ENCODE results near the gene MRPS25. TPM values are rescaled to one million over a fixed set of nuclear protein-coding genes. Genes with fewer than 3 reads are reported as not detected.

MRPS25 gene
- polyA plus RNA-seq, 2 of the 4 experiments (the other 2 are of a cell fraction), result 42.0 to 78.4 TPM

- Histone ChIP-seq H3K4me1 (no peaks in the 10 kb centered on the region), H3K4me2 (no peak overlapping the region), H3K4me3 (no peak overlapping the region), H3K9me3 (no peaks in the 10 kb centered on the region), H3K27ac (no peak overlapping the region)
- no peak for DNase-seq (ENCODE audit: low read depth in 1 of 2, low spot score in 1 of 2)
- WGBS (ENCODE audit: missing lambda C conversion rate), result 97% methylated on average over 3 of the region's 3 CpGs
- TF ChIP-seq POLR2AphosphoS2 (conservative IDR thresholded peaks at IDR 0.05; ENCODE audit: low read length), result 0 out of 2 replicates have a peak, but pooled peaks have one; percentile 39
- no peak for TF ChIP-seq HOXB5 (CRISPR knock-in tag; IDR thresholded peaks at IDR 0.05)
- no peak for ATAC-seq
- FAIRE-seq, result no peak
- CTCF ChIA-PET, result interaction anchor here (1.1 kb wide), 2 partner anchors 50 to 195 kb away, joined by 3 to 6 read pairs; no protein-coding TSS in a partner anchor
- POLR2A ChIA-PET, result no interaction called here
These were observed 32.0 kb downstream of the MRPS25 start for GRCh38 chr3:15033103-15033502.

- H3K4me3 ChIP-seq, result no peak overlapping the region
- ChIA-PET POLR2A (no interaction called here), CTCF (interaction anchor here (1.1 kb wide), 2 partner anchors 50 to 196 kb away, joined by 3 to 6 read pairs; no protein-coding TSS in a partner anchor)
- no peak for ATAC-seq
- no peaks in the 10 kb centered on the region for H3K9me3 ChIP-seq
- H3K4me1 ChIP-seq, result no peaks in the 10 kb centered on the region
- TF ChIP-seq NPAS2 (CRISPR knock-in tag; IDR thresholded peaks at IDR 0.05; ENCODE audit: borderline replicate concordance), result no peak
- TF ChIP-seq MAZ (IDR thresholded peaks at IDR 0.05; ENCODE audit: borderline replicate concordance, low read depth, low read length), result no peak
- no peak for TF ChIP-seq KDM5A (IDR thresholded peaks at IDR 0.05)
- no peak for TF ChIP-seq PHF8 (IDR thresholded peaks at IDR 0.05; ENCODE audit: borderline replicate concordance, low read depth)
- no peak for TF ChIP-seq CTCF (IDR thresholded peaks at IDR 0.05)
- no peak for TF ChIP-seq FOXS1 (CRISPR knock-in tag; IDR thresholded peaks at IDR 0.05)
- no peak for TF ChIP-seq ESRRA (IDR thresholded peaks at IDR 0.05; ENCODE audit: borderline replicate concordance, low read length)
- no peak for TF ChIP-seq TFCP2L1 (CRISPR knock-in tag; IDR thresholded peaks at IDR 0.05)
- no peak for TF ChIP-seq RAD21 (conservative IDR thresholded peaks at IDR 0.05 in 1 of 2, IDR thresholded peaks at IDR 0.05 in 1 of 2)
- no peak for TF ChIP-seq CHD4 (IDR thresholded peaks at IDR 0.05; ENCODE audit: borderline replicate concordance)
- TF ChIP-seq E2F6 (IDR thresholded peaks at IDR 0.05; ENCODE audit: borderline replicate concordance, low read depth), result no peak
- TF ChIP-seq HDAC2 (IDR thresholded peaks at IDR 0.05), result no peak
- TF ChIP-seq FOSL2 (IDR thresholded peaks at IDR 0.05), result no peak
- no peak for TF ChIP-seq FOSL2 (CRISPR knock-in tag; IDR thresholded peaks at IDR 0.05)
- TF ChIP-seq ZSCAN20 (CRISPR knock-in tag; IDR thresholded peaks at IDR 0.05), result no peak
- no peak for TF ChIP-seq BCL3 (IDR thresholded peaks at IDR 0.05)
- H3K27ac ChIP-seq, result no peak overlapping the region
- WGBS (ENCODE audit: missing lambda C conversion rate), result 89% methylated on average over 2 of the region's 2 CpGs
- no peak for DNase-seq (ENCODE audit: low read depth in 1 of 2, low spot score in 1 of 2)
- no peak overlapping the region for H3K4me2 ChIP-seq
- FAIRE-seq, result no peak
These were observed 32.5 kb downstream of the MRPS25 start for GRCh38 chr3:15032650-15033049.

- H3K4me2 ChIP-seq, result no peak overlapping the region
- no peaks in the 10 kb centered on the region for H3K4me1 ChIP-seq
- no peak for DNase-seq (ENCODE audit: low read depth in 1 of 2, low spot score in 1 of 2)
- FAIRE-seq, result no peak
- CTCF ChIA-PET, result interaction anchor here (1.6 kb wide), 2 partner anchors 18 to 104 kb away, joined by 5 to 7 read pairs; no protein-coding TSS in a partner anchor
- POLR2A ChIA-PET, result no interaction called here
- H3K27ac ChIP-seq, result no peak overlapping the region
- TF ChIP-seq RAD21 (conservative IDR thresholded peaks at IDR 0.05 in 1 of 2, IDR thresholded peaks at IDR 0.05 in 1 of 2), result no peak
- TF ChIP-seq HEYL (CRISPR knock-in tag; IDR thresholded peaks at IDR 0.05), result no peak
- no peak for TF ChIP-seq TFCP2L1 (CRISPR knock-in tag; IDR thresholded peaks at IDR 0.05)
- no peak for TF ChIP-seq JUNB (IDR thresholded peaks at IDR 0.05)
- no peak for TF ChIP-seq EHMT2 (IDR thresholded peaks at IDR 0.05; ENCODE audit: low read depth)
- no peak for TF ChIP-seq EHF (CRISPR knock-in tag; IDR thresholded peaks at IDR 0.05)
- TF ChIP-seq RARB (CRISPR knock-in tag; IDR thresholded peaks at IDR 0.05), result no peak
- no peak for TF ChIP-seq TP53 (CRISPR knock-in tag; IDR thresholded peaks at IDR 0.05)
- TF ChIP-seq KDM1A (IDR thresholded peaks at IDR 0.05; ENCODE audit: low read depth), result no peak
- no peak for TF ChIP-seq CHD4 (IDR thresholded peaks at IDR 0.05; ENCODE audit: borderline replicate concordance)
- no peak for TF ChIP-seq FOXS1 (CRISPR knock-in tag; IDR thresholded peaks at IDR 0.05)
- TF ChIP-seq PHF8 (IDR thresholded peaks at IDR 0.05; ENCODE audit: borderline replicate concordance, low read depth), result no peak
- no peak for TF ChIP-seq USF2 (IDR thresholded peaks at IDR 0.05)
- no peak for TF ChIP-seq FOSB (CRISPR knock-in tag; IDR thresholded peaks at IDR 0.05)
- TF ChIP-seq HOXB5 (CRISPR knock-in tag; IDR thresholded peaks at IDR 0.05), result no peak
- TF ChIP-seq MAZ (IDR thresholded peaks at IDR 0.05; ENCODE audit: borderline replicate concordance, low read depth, low read length), result no peak
- no peaks in the 10 kb centered on the region for H3K9me3 ChIP-seq
- ATAC-seq, result no peak
- H3K4me3 ChIP-seq, result no peak overlapping the region
These were observed 35.5 kb downstream of the MRPS25 start for GRCh38 chr3:15029625-15030024.
